HEK293 (cell line): ENCODE data around the gene RAB3B.

Experiments used
- CTCF ChIA-PET: fragments of 350-600 bp; formaldehyde crosslinking; extraction: SDS; loops from one replicate; lab custom pipeline; 2021; ENCODE audit warnings: antibody characterized with exemption; lab: Yijun Ruan, JAX
- POLR2A ChIA-PET: fragments of 300-600 bp; formaldehyde crosslinking; extraction: SDS; loops from one replicate; lab custom pipeline; 2020; ENCODE audit warnings: antibody characterized with exemption, inconsistent platforms; lab: Yijun Ruan, JAX
- H3K27ac ChIP-seq: fragments of 200-500 bp; sonication (Bioruptor generic); 2 replicates; pipeline ENCODE4 v1.5.1; 2014; ENCODE audit warnings: low read depth, low read length, control low read depth, inconsistent platforms; ENCODE audit errors: extremely low read depth
- H3K36me3 ChIP-seq, 2 experiments: fragments of 200-500 bp in 1 of 2; sonication (Bioruptor generic) in 1 of 2; 1 replicate in 1 of 2; 2 replicates in 1 of 2; pipeline ENCODE4 v1.5.1; 2014 to 2017; ENCODE audit warnings: inconsistent platforms in 2 of 2, low read length in 2 of 2; ENCODE audit not compliant: control insufficient read depth in 2 of 2, insufficient read depth in 1 of 2
- H3K4me1 ChIP-seq: fragments of 200-500 bp; sonication (Bioruptor generic); 2 replicates; pipeline ENCODE4 v1.5.1; 2014; ENCODE audit warnings: mild to moderate bottlenecking, low read length, inconsistent platforms; ENCODE audit not compliant: control insufficient read depth, insufficient read depth
- H3K4me3 ChIP-seq: 2 replicates; pipeline ENCODE4 v1.5.1; 2011; ENCODE audit warnings: low read depth, mild to moderate bottlenecking, control low read depth, low read length, moderate library complexity
- H3K9me3 ChIP-seq: fragments of 200-500 bp; sonication (Bioruptor generic); 2 replicates; pipeline ENCODE4 v1.5.1; 2014; ENCODE audit warnings: low read depth, low read length, inconsistent platforms; ENCODE audit not compliant: control insufficient read depth, insufficient read depth
- GLIS2 ChIP-seq: fragments of 450-650 bp; formaldehyde crosslinking; IDR thresholded peaks from 2 replicates; pipeline ENCODE4 v1.5.1; 2016; ENCODE audit warnings: missing biosample characterization, missing genetic modification characterization
- KLF17 ChIP-seq: fragments of 450-650 bp; formaldehyde crosslinking; IDR thresholded peaks from 2 replicates; pipeline ENCODE4 v1.5.1; 2016; ENCODE audit warnings: missing biosample characterization, missing genetic modification characterization
- PATZ1 ChIP-seq: fragments of 450-650 bp; formaldehyde crosslinking; IDR thresholded peaks from 2 replicates; pipeline ENCODE4 v1.5.1; 2016; ENCODE audit warnings: missing biosample characterization, missing genetic modification characterization
- SCRT2 ChIP-seq: fragments of 450-650 bp; formaldehyde crosslinking; IDR thresholded peaks from 2 replicates; pipeline ENCODE4 v1.5.1; 2016; ENCODE audit warnings: missing biosample characterization, missing genetic modification characterization
- ZNF132 ChIP-seq: fragments of 450-650 bp; formaldehyde crosslinking; IDR thresholded peaks from 2 replicates; pipeline ENCODE4 v1.5.1; 2017; ENCODE audit warnings: missing biosample characterization, missing genetic modification characterization, borderline replicate concordance
- ZNF146 ChIP-seq: fragments of 450-650 bp; formaldehyde crosslinking; IDR thresholded peaks from 2 replicates; pipeline ENCODE4 v1.5.1; 2016; ENCODE audit warnings: missing biosample characterization, missing genetic modification characterization
- ZNF280D ChIP-seq: fragments of 450-650 bp; formaldehyde crosslinking; IDR thresholded peaks from 2 replicates; pipeline ENCODE4 v1.5.1; 2016; ENCODE audit warnings: missing biosample characterization, missing genetic modification characterization
- ZNF302 ChIP-seq: fragments of 450-650 bp; formaldehyde crosslinking; IDR thresholded peaks from 2 replicates; pipeline ENCODE4 v1.5.1; 2016; ENCODE audit warnings: missing biosample characterization, missing genetic modification characterization, low read depth
- ZNF596 ChIP-seq: fragments of 450-650 bp; IDR thresholded peaks from 2 replicates; pipeline ENCODE4 v1.5.0; 2018; ENCODE audit warnings: missing biosample characterization, mild to moderate bottlenecking, missing genetic modification characterization, moderate library complexity
- ZNF626 ChIP-seq: fragments of 450-650 bp; sonication (Bioruptor Pico); formaldehyde crosslinking; IDR thresholded peaks from 2 replicates; pipeline ENCODE4 v1.5.1; 2018; ENCODE audit warnings: missing biosample characterization, missing genetic modification characterization, inconsistent platforms
- ZNF664 ChIP-seq: fragments of 450-650 bp; formaldehyde crosslinking; IDR thresholded peaks from 2 replicates; pipeline ENCODE4 v1.5.1; 2016; ENCODE audit warnings: missing biosample characterization, missing genetic modification characterization
- ZNF768 ChIP-seq: fragments of 450-650 bp; formaldehyde crosslinking; IDR thresholded peaks from 2 replicates; pipeline ENCODE4 v1.5.1; 2018; ENCODE audit warnings: missing biosample characterization, mild to moderate bottlenecking, missing genetic modification characterization
- ZNF843 ChIP-seq: fragments of 450-650 bp; formaldehyde crosslinking; IDR thresholded peaks from 2 replicates; pipeline ENCODE4 v1.5.1; 2016; ENCODE audit warnings: missing biosample characterization, missing genetic modification characterization
- ZXDB ChIP-seq: fragments of 450-650 bp; formaldehyde crosslinking; IDR thresholded peaks from 2 replicates; pipeline ENCODE4 v1.5.1; 2016; ENCODE audit warnings: missing biosample characterization, missing genetic modification characterization

RAB3B gene

GRCh38 chr1:51912881-51913280, 77.6 kb downstream of the RAB3B start:
- TF ChIP-seq ZXDB (tag by site-specific recombination) = no peak
- TF ChIP-seq ZNF664 = no peak
- no peak for TF ChIP-seq ZNF132 (tag by site-specific recombination)
- TF ChIP-seq ZNF768 (tag by site-specific recombination) = no peak
- no peak for TF ChIP-seq KLF17 (tag by site-specific recombination)
- TF ChIP-seq ZNF146 (tag by site-specific recombination) = no peak
- H3K27ac ChIP-seq = no peak overlapping the region
- POLR2A ChIA-PET = no interaction called here
- no peaks in the 10 kb centered on the region for H3K9me3 ChIP-seq
- no peaks in the 10 kb centered on the region; a peak in 1 of 3 replicates for H3K36me3 ChIP-seq
- CTCF ChIA-PET = interaction anchor here (0.6 to 1.3 kb wide), 2 partner anchors 15 to 971 kb away, joined by 3 to 4 read pairs; no protein-coding TSS in a partner anchor
- no peaks in the 10 kb centered on the region for H3K4me1 ChIP-seq
- H3K4me3 ChIP-seq = no peak overlapping the region

- TF ChIP-seq SCRT2 (peak; percentile 55), ZNF626 (tag by site-specific recombination) (no peak), GLIS2 (tag by site-specific recombination) (no peak)
- POLR2A ChIA-PET = no interaction called here
Observed at GRCh38 chr1:51910221-51911000, 80.1 kb downstream of the RAB3B start.

GRCh38 chr1:51908499-51908898, 82.0 kb downstream of the RAB3B start:
- Histone ChIP-seq H3K36me3 (no peaks in the 10 kb centered on the region; a peak in 1 of 3 replicates), H3K4me1 (no peaks in the 10 kb centered on the region), H3K27ac (no peak overlapping the region), H3K9me3 (no peaks in the 10 kb centered on the region), H3K4me3 (no peak overlapping the region)
- TF ChIP-seq ZNF596 (tag by site-specific recombination) (no peak), PATZ1 (tag by site-specific recombination) (no peak), ZNF302 (tag by site-specific recombination) (no peak), ZNF843 (tag by site-specific recombination) (no peak), ZNF280D (tag by site-specific recombination) (no peak)
- POLR2A ChIA-PET = no interaction called here
- CTCF ChIA-PET = no interaction called here

More at GRCh38 chr1:51910221-51911000, 80.1 kb downstream of the RAB3B start:
- Histone ChIP-seq H3K36me3 (no peaks in the 10 kb centered on the region; a peak in 1 of 3 replicates), H3K27ac (no peak overlapping the region), H3K4me3 (no peak overlapping the region), H3K4me1 (no peaks in the 10 kb centered on the region), H3K9me3 (no peaks in the 10 kb centered on the region)
- CTCF ChIA-PET = interaction anchor here (0.7 to 1.5 kb wide), 3 partner anchors 12 to 214 kb away, joined by 3 read pairs; no protein-coding TSS in a partner anchor
